HEK293 (cell line): Measurements from ENCODE around the gene ZNF223.

Experiments used
- BCL6B ChIP-seq: fragments of 450-650 bp; formaldehyde crosslinking; IDR thresholded peaks from 2 replicates; pipeline ENCODE4 v1.5.1; 2017; ENCODE audit warnings: missing biosample characterization, missing genetic modification characterization
- EGR2 ChIP-seq: fragments of 450-650 bp; formaldehyde crosslinking; IDR thresholded peaks from 2 replicates; pipeline ENCODE4 v1.5.1; 2016; ENCODE audit warnings: low read depth, missing biosample characterization, missing genetic modification characterization
- FEZF1 ChIP-seq: fragments of 450-650 bp; formaldehyde crosslinking; IDR thresholded peaks from 2 replicates; pipeline ENCODE4 v1.5.1; 2016; ENCODE audit warnings: missing biosample characterization, missing genetic modification characterization
- GFI1B ChIP-seq: fragments of 450-650 bp; formaldehyde crosslinking; IDR thresholded peaks from 2 replicates; pipeline ENCODE4 v1.5.1; 2016; ENCODE audit warnings: missing biosample characterization, missing genetic modification characterization
- IKZF3 ChIP-seq: fragments of 450-650 bp; IDR thresholded peaks from 2 replicates; pipeline ENCODE4 v1.5.0; 2018; ENCODE audit warnings: missing biosample characterization, mild to moderate bottlenecking, missing genetic modification characterization, moderate library complexity
- KLF8 ChIP-seq: fragments of 450-650 bp; formaldehyde crosslinking; IDR thresholded peaks from 2 replicates; pipeline ENCODE4 v1.5.1; 2016; ENCODE audit warnings: missing biosample characterization, missing genetic modification characterization
- OVOL3 ChIP-seq: fragments of 450-650 bp; formaldehyde crosslinking; IDR thresholded peaks from 2 replicates; pipeline ENCODE4 v1.5.1; 2016; ENCODE audit warnings: missing biosample characterization, missing genetic modification characterization
- PBX3 ChIP-seq: sonication (generic); formaldehyde crosslinking; IDR thresholded peaks from 2 replicates; pipeline ENCODE4 v1.8.1; 2022; ENCODE audit warnings: mild to moderate bottlenecking, moderate library complexity, missing genetic modification reagents
- SETDB1 ChIP-seq: IDR thresholded peaks from one replicate; pipeline ENCODE4 v1.6.1; 2017; ENCODE audit warnings: mild to moderate bottlenecking, low read length, moderate library complexity, mixed read lengths; ENCODE audit not compliant: insufficient read length
- SP7 ChIP-seq: fragments of 450-650 bp; formaldehyde crosslinking; IDR thresholded peaks from 2 replicates; pipeline ENCODE4 v1.5.1; 2016; ENCODE audit warnings: missing biosample characterization, missing genetic modification characterization
- ZBTB21 ChIP-seq: fragments of 450-650 bp; formaldehyde crosslinking; IDR thresholded peaks from 2 replicates; pipeline ENCODE4 v1.5.1; 2017; ENCODE audit warnings: missing biosample characterization, missing genetic modification characterization
- ZBTB8A ChIP-seq: fragments of 450-650 bp; formaldehyde crosslinking; IDR thresholded peaks from 2 replicates; pipeline ENCODE4 v1.5.1; 2016; ENCODE audit warnings: missing biosample characterization, missing genetic modification characterization
- ZNF146 ChIP-seq: fragments of 450-650 bp; formaldehyde crosslinking; IDR thresholded peaks from 2 replicates; pipeline ENCODE4 v1.5.1; 2016; ENCODE audit warnings: missing biosample characterization, missing genetic modification characterization
- ZNF19 ChIP-seq: fragments of 450-650 bp; formaldehyde crosslinking; IDR thresholded peaks from 2 replicates; pipeline ENCODE4; 2016; ENCODE audit warnings: missing biosample characterization, missing genetic modification characterization, low read depth
- ZNF354C ChIP-seq: fragments of 450-650 bp; formaldehyde crosslinking; IDR thresholded peaks from 2 replicates; pipeline ENCODE4 v1.5.1; 2016; ENCODE audit warnings: missing biosample characterization, missing genetic modification characterization, low read depth, borderline replicate concordance
- ZNF404 ChIP-seq: fragments of 450-650 bp; formaldehyde crosslinking; IDR thresholded peaks from 2 replicates; pipeline ENCODE4 v1.5.1; 2017; ENCODE audit warnings: missing biosample characterization, missing genetic modification characterization
- ZNF449 ChIP-seq: fragments of 450-650 bp; formaldehyde crosslinking; IDR thresholded peaks from 2 replicates; pipeline ENCODE4 v1.5.1; 2017; ENCODE audit warnings: missing biosample characterization, mild to moderate bottlenecking, missing genetic modification characterization, moderate library complexity
- ZNF488 ChIP-seq: fragments of 450-650 bp; formaldehyde crosslinking; IDR thresholded peaks from 2 replicates; pipeline ENCODE4 v1.5.1; 2016; ENCODE audit warnings: missing biosample characterization, missing genetic modification characterization
- ZNF514 ChIP-seq: fragments of 450-650 bp; formaldehyde crosslinking; IDR thresholded peaks from 2 replicates; pipeline ENCODE4 v1.5.1; 2016; ENCODE audit warnings: missing biosample characterization, missing genetic modification characterization
- ZNF544 ChIP-seq: fragments of 450-650 bp; formaldehyde crosslinking; IDR thresholded peaks from 2 replicates; pipeline ENCODE4 v1.5.0; 2017; ENCODE audit warnings: missing biosample characterization, missing genetic modification characterization
- ZNF596 ChIP-seq: fragments of 450-650 bp; IDR thresholded peaks from 2 replicates; pipeline ENCODE4 v1.5.0; 2018; ENCODE audit warnings: missing biosample characterization, mild to moderate bottlenecking, missing genetic modification characterization, moderate library complexity
- ZNF658 ChIP-seq: fragments of 450-650 bp; formaldehyde crosslinking; IDR thresholded peaks from 2 replicates; pipeline ENCODE4; 2016; ENCODE audit warnings: missing biosample characterization, missing genetic modification characterization
- ZNF660 ChIP-seq: fragments of 450-650 bp; IDR thresholded peaks from 2 replicates; pipeline ENCODE4 v1.5.1; 2018; ENCODE audit warnings: missing biosample characterization, mild to moderate bottlenecking, missing genetic modification characterization
- ZNF701 ChIP-seq: fragments of 450-650 bp; formaldehyde crosslinking; IDR thresholded peaks from 2 replicates; pipeline ENCODE4 v1.5.1; 2016; ENCODE audit warnings: missing biosample characterization, missing genetic modification characterization
- ZNF704 ChIP-seq: fragments of 450-650 bp; formaldehyde crosslinking; IDR thresholded peaks from 2 replicates; pipeline ENCODE4 v1.5.1; 2016; ENCODE audit warnings: missing biosample characterization, missing genetic modification characterization
- ZNF785 ChIP-seq: fragments of 450-650 bp; formaldehyde crosslinking; IDR thresholded peaks from 2 replicates; pipeline ENCODE4 v1.5.1; 2016; ENCODE audit warnings: missing biosample characterization, missing genetic modification characterization
- ZNF792 ChIP-seq: fragments of 450-650 bp; formaldehyde crosslinking; IDR thresholded peaks from 2 replicates; pipeline ENCODE4 v1.5.1; 2016; ENCODE audit warnings: missing biosample characterization, missing genetic modification characterization
- ZSCAN18 ChIP-seq: fragments of 450-650 bp; formaldehyde crosslinking; IDR thresholded peaks from 2 replicates; pipeline ENCODE4 v1.5.1; 2016; ENCODE audit warnings: missing biosample characterization, missing genetic modification characterization
- ZSCAN30 ChIP-seq: fragments of 450-650 bp; IDR thresholded peaks from 2 replicates; pipeline ENCODE4 v1.5.1; 2018; ENCODE audit warnings: missing biosample characterization, mild to moderate bottlenecking, missing genetic modification characterization, moderate library complexity
- TF ChIP-seq, protein P1 (sequence below): fragments of 450-650 bp; formaldehyde crosslinking; IDR thresholded peaks from 2 replicates; pipeline ENCODE4 v1.5.1; 2016; ENCODE audit warnings: missing biosample characterization, missing genetic modification characterization

Gene ZNF223

DNA sequence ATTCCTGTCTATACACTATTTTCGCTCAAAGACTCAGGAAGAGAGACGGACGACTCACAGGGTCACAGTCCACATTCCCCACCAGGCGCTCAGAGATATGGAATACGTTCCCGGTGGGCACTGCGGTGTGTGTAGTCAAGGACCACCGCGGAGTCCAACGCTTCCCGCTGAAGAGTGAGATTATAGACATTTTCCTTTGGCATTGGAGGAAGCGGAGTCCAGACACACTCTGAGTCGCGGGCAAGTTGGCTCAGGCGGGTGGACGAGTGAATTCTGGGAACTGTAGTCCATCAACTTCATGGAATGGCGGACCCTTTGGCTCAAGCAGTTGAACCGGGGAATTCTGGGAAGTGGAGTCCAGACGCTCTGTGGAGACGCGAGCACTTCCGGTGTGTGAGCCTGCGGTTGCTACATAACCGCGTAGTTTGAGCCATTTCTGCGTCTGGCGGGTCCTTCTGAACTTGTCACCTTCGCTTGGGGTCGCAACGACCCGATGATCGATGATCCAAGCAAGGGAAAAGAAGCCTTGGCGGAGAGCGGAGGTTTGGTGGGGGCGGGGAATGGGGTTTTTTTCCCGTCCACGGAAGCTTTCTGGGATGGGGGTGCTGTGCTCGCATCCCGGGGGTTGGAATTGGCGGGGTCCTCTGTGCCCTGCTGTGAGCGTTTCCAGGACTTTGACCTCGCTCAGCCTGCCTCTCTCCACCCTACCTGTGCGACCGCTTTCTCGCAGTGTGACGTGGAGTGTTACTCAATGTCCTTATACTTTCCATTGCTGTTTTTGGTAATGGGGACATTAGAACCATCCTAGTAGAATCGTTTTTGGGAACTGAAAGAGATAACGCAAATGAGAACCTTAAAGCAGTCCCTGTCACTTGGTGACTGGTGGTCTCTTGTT is 49.0 kb upstream of the ZNF223 start, which contains the start of gene ZNF230 (continued):
- TF ChIP-seq, protein P1, sequence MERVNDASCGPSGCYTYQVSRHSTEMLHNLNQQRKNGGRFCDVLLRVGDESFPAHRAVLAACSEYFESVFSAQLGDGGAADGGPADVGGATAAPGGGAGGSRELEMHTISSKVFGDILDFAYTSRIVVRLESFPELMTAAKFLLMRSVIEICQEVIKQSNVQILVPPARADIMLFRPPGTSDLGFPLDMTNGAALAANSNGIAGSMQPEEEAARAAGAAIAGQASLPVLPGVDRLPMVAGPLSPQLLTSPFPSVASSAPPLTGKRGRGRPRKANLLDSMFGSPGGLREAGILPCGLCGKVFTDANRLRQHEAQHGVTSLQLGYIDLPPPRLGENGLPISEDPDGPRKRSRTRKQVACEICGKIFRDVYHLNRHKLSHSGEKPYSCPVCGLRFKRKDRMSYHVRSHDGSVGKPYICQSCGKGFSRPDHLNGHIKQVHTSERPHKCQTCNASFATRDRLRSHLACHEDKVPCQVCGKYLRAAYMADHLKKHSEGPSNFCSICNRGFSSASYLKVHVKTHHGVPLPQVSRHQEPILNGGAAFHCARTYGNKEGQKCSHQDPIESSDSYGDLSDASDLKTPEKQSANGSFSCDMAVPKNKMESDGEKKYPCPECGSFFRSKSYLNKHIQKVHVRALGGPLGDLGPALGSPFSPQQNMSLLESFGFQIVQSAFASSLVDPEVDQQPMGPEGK (tag by site-specific recombination): peak; percentile 91
- TF ChIP-seq ZNF596 (no peak), EGR2 (tag by site-specific recombination) (no peak), ZNF146 (0 out of 2 replicates have a peak, but pooled peaks have one; percentile 20), ZNF514 (tag by site-specific recombination) (no peak), FEZF1 (tag by site-specific recombination) (peak; percentile 67; the same call in 1 of the 2 replicates), SETDB1 (peak; percentile 32), GFI1B (tag by site-specific recombination) (no peak), ZNF354C (tag by site-specific recombination) (no peak), ZNF404 (tag by site-specific recombination) (no peak), ZNF660 (tag by site-specific recombination) (peak; percentile 92), ZBTB21 (tag by site-specific recombination) (peak; percentile 83; the same call in 1 of the 2 replicates), ZNF449 (tag by site-specific recombination) (no peak; the same call in none of the 2 replicates), ZNF19 (no peak), ZBTB8A (tag by site-specific recombination) (peak; percentile 17; the same call in 1 of the 2 replicates), ZNF544 (tag by site-specific recombination) (no peak), OVOL3 (tag by site-specific recombination) (peak; percentile 65; the same call in 1 of the 2 replicates), ZNF658 (tag by site-specific recombination) (no peak), ZNF488 (tag by site-specific recombination) (no peak), ZNF785 (tag by site-specific recombination) (no peak; the same call in 1 of the 2 replicates), ZSCAN30 (tag by site-specific recombination) (peak; percentile 61; the same call in 1 of the 2 replicates), ZNF704 (no peak), ZSCAN18 (tag by site-specific recombination) (peak; percentile 24; the same call in 1 of the 2 replicates), ZNF792 (tag by site-specific recombination) (no peak; the same call in 1 of the 2 replicates), SP7 (tag by site-specific recombination) (peak; percentile 78), IKZF3 (tag by site-specific recombination) (peak; percentile 95), KLF8 (peak; percentile 84), ZNF701 (peak; percentile 56; the same call in 1 of the 2 replicates), PBX3 (CRISPR knock-in tag) (0 out of 2 replicates have a peak, but pooled peaks have one; percentile 23), BCL6B (no peak)
